SIG-M5 treated with dmso at 0.1 percent for 504 hours (cell line): ENCODE results near the gene IGSF8.
A peak's percentile ranks its signal among the peaks of the same experiment; 100 is the strongest.
"Not testable (repeated sequence)": the region's sequence is repeated elsewhere in the genome, so short reads cannot be mapped to it uniquely, and the experiment has no call there.

Experiments used
- DNase-seq: peaks from one replicate; lab custom pipeline; 2025; ENCODE audit not compliant: unreplicated experiment; lab: John Stamatoyannopoulos, UW

The IGSF8 gene

GRCh38 chr1:160068225-160068624 is 30.2 kb downstream of the IGSF8 start:
- DNase-seq, result no peak

DNA sequence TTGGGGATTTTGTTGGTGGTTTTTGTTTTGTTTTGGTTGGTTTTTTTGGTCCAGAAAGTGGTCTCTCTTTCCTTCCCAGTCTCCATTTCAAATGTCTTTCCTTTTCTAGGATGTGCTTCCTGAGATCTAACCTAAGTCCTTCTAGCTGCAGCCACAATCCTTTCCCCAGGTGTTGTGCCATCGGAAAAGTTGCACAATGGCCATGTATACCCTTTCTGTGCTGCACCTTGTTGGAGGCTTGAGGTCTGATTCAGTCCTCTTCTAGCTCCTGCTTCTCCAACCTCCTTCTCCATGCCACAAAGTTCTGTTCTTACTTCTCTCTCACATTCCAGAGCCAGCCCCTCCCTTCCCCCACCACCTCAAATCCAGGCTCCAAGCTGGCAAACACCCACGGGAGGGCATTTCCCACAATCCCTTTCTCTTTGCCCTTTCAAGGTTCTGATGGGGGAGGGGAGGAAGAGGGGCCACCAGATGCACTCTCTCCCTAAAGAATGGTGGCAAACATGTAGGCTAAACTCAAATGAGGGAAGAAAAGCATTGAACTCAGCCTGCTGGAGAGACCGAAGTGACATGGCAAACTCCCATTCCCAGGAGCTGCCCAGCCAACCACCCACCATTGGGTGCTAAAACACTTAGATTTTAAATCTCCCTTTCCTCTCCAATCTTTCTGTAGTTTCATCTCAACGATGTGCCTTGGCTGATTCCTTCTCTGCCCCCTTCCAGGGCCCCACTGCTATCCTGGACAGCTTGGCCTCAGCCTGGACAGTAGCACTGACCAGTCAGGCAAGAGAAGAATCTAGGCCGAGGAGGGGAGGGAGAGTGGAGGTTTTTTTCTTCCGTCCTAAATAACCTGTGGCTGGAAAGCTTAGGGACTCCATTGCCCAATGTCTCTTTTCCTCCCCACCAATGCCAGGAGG is 31.3 kb downstream of the IGSF8 start:
- DNase-seq, result no peak

DNA sequence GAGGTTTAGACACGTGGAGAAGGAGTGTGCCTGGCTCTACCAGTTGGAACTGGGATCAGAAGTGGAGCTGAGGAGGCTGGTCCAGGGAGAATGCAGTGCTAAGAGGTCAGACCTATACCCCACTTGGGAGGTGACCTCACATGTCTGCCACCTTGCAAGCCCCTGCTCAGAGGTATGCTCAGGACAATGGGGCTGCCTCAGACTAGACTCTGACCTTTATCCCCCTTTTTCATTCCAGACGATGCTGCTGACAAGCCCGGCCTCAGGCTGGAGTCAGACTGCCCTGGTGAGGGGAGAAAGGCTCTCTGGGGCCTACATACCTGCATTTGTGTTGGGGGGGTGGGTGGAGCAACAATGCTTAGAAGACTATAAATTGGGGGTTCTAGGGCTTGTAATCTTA is 33.7 kb downstream of the IGSF8 start:
- DNase-seq, result no peak

GRCh38 chr1:160064164-160064563 is 34.3 kb downstream of the IGSF8 start:
- no peak for DNase-seq

GRCh38 chr1:160063176-160063575 is 35.2 kb downstream of the IGSF8 start:
- DNase-seq, result no peak

DNA sequence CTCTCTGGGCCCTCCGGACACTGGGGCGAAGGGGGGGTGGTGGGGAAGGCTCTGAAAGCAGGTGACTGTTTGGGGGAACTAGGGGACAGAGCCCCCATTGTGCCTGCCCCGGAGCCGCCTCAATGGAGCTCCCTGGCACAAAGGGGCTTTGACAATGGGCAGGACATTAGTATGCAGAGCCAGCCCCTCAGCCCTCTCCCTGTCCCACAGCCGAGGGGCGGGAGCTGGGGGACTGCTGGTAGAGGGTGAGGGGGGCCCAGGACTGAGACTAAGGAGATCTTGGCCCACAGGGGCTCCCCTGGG is 36.2 kb downstream of the IGSF8 start:
- DNase-seq, result no peak

- DNase-seq, result no peak
These were observed 36.8 kb downstream of the IGSF8 start for GRCh38 chr1:160061369-160062229.

DNA sequence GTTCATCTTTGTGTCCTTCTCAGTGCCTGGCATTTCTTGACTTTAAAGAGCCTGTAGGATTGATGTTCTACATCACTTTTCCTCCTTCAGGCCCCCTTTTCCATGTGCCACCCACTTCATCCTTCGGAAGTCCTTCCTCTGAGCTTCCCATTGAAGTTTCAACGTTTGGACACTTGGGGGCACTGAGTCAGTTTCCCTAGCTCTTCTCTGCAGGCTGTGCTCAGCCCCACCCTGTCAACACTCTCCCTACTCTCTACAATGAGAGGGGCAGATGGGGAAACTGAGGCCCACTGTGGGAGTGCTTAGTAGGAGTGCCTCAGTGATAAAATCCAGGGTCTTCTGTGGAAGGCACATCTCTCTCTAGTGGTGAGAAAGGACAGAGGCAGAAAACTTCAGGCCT is 40.3 kb downstream of the IGSF8 start:
- no peak for DNase-seq

GRCh38 chr1:160056648-160057169 is 41.7 kb downstream of the IGSF8 start:
- DNase-seq, result peak; percentile 20

GRCh38 chr1:160053548-160054365 is 44.7 kb downstream of the IGSF8 start:
- DNase-seq, result no peak

DNA sequence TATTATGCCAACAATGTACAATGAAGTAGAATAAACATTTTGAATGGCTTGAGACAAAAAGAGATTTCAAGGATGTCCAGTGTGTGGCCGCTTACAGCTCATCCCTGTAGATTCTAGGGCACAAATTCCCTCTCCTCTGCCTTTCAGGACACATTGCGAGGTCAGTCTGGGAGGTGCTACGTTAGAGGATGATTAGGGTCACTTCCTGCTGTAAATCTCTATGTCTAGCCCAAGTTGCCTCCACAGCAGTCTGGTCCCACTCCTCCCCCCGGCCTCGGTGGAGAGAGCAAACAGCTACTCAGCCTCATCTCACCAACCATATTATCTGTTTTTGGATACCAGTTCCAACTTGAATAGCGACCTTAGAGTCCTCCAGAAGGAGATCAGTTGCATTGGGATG is 45.5 kb downstream of the IGSF8 start:
- no peak for DNase-seq

DNA sequence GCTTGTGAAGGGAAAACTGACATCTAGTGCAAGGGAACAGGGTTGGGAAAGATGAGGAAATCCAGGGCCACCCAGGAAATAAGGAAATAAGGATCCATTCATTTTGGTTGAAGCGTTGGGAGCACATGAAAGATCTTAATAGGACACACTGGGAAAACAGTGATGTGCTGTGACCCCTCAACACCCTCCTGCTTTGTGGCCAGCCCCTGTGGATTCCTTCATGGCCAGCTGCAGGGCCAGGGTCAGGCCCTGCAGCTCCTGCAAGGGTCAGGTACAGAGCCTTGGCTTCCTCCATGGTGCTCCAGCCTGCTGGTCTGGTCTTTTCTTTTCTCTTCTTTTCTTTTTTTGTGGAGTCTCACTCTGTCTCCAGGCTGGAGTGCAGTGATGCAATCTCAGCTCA is 47.8 kb downstream of the IGSF8 start:
- DNase-seq, result no peak

- not testable (repeated sequence) for DNase-seq
These were observed 48.2 kb downstream of the IGSF8 start for GRCh38 chr1:160050182-160050581.

- DNase-seq, result no peak
These were observed 49.3 kb downstream of the IGSF8 start for GRCh38 chr1:160049101-160049500.

GRCh38 chr1:160048335-160048734 is 50.1 kb downstream of the IGSF8 start:
- no peak for DNase-seq

- DNase-seq, result peak; percentile 46
These were observed 51.1 kb downstream of the IGSF8 start for GRCh38 chr1:160047111-160047991.

GRCh38 chr1:160046494-160047110 is 51.8 kb downstream of the IGSF8 start:
- DNase-seq, result peak; percentile 58

GRCh38 chr1:160045653-160046052 is 52.8 kb downstream of the IGSF8 start:
- no peak for DNase-seq

- no peak for DNase-seq
These were observed 54.9 kb downstream of the IGSF8 start for GRCh38 chr1:160043543-160043942.
